SIG-M5 (cell line): ENCODE data around the gene BARD1.
"Not testable (repeated sequence)": the region's sequence is repeated elsewhere in the genome, so short reads cannot be mapped to it uniquely, and the experiment has no call there.

Experiments
- DNase-seq: peaks from one replicate; lab custom pipeline; 2025; lab: John Stamatoyannopoulos, UW

BARD1 gene

GRCh38 chr2:214808981-214809750 is at the start of gene BARD1:
Gene BARD1 (minus strand): TSS chr2:214809683. CDS start chr2:214809569, 114 bp downstream.
- peak; percentile 69 for DNase-seq

- no peak for DNase-seq
Measured at GRCh38 chr2:214856137-214856536, 46.7 kb upstream of the BARD1 start.

- DNase-seq = no peak
Measured at GRCh38 chr2:214853906-214854305, 44.4 kb upstream of the BARD1 start.

GRCh38 chr2:214843823-214844222 is 34.3 kb upstream of the BARD1 start:
- no peak for DNase-seq

- DNase-seq = no peak
Measured at GRCh38 chr2:214839464-214839863, 30.0 kb upstream of the BARD1 start.

- DNase-seq = no peak
Measured at GRCh38 chr2:214837466-214837865, 28.0 kb upstream of the BARD1 start.

- DNase-seq = no peak
Measured at GRCh38 chr2:214836568-214836967, 27.1 kb upstream of the BARD1 start.

GRCh38 chr2:214830794-214831346 is 21.4 kb upstream of the BARD1 start:
- no peak for DNase-seq

GRCh38 chr2:214816008-214816533 is 6.6 kb upstream of the BARD1 start:
- DNase-seq = no peak

GRCh38 chr2:214810671-214811070 is 1.2 kb upstream of the BARD1 start:
- no peak for DNase-seq

- DNase-seq = peak; percentile 67
Measured at GRCh38 chr2:214809751-214810564, 475 bp upstream of the BARD1 start.

- no peak for DNase-seq
Measured at GRCh38 chr2:214807653-214808052, 1.8 kb downstream of the BARD1 start.

GRCh38 chr2:214801768-214802397 is 7.6 kb downstream of the BARD1 start:
- no peak for DNase-seq

GRCh38 chr2:214801068-214801467 is 8.4 kb downstream of the BARD1 start:
- no peak for DNase-seq

- no peak for DNase-seq
Measured at GRCh38 chr2:214800180-214800579, 9.3 kb downstream of the BARD1 start.

GRCh38 chr2:214796911-214797310 is 12.6 kb downstream of the BARD1 start:
- no peak for DNase-seq

- not testable (repeated sequence) for DNase-seq
Measured at GRCh38 chr2:214783181-214783580, 26.3 kb downstream of the BARD1 start.

GRCh38 chr2:214782671-214783070 is 26.8 kb downstream of the BARD1 start:
- DNase-seq = no peak

- no peak for DNase-seq
Measured at GRCh38 chr2:214781226-214781625, 28.3 kb downstream of the BARD1 start.

- DNase-seq = no peak
Measured at GRCh38 chr2:214775971-214776370, 33.5 kb downstream of the BARD1 start.

- DNase-seq = no peak
Measured at GRCh38 chr2:214774108-214774507, 35.4 kb downstream of the BARD1 start.

GRCh38 chr2:214772443-214773015 is 37.0 kb downstream of the BARD1 start:
- no peak for DNase-seq
